Measurements from ENCODE around the gene ACTBL2. TPM values are rescaled to one million over a fixed set of nuclear protein-coding genes. Genes with fewer than 3 reads are reported as not detected.

The ACTBL2 gene
- total RNA-seq, 1 experiment from 2014 or later: not detected

- TF ChIP-seq ZNF281 (CRISPR knock-in tag; IDR thresholded peaks at IDR 0.05): no peak
- no peak for TF ChIP-seq CREB1 (CRISPR knock-in tag; IDR thresholded peaks at IDR 0.05)
- no peak for TF ChIP-seq ELF4 (CRISPR knock-in tag; IDR thresholded peaks at IDR 0.05; ENCODE audit: low read depth)
- no peak for TF ChIP-seq NR2C2 (CRISPR knock-in tag; IDR thresholded peaks at IDR 0.05)
- no peak for TF ChIP-seq IRF2 (CRISPR knock-in tag; IDR thresholded peaks at IDR 0.05; ENCODE audit: borderline replicate concordance, low read depth)
- TF ChIP-seq ZNF423 (CRISPR knock-in tag; IDR thresholded peaks at IDR 0.05): no peak
- TF ChIP-seq NR1H2 (CRISPR knock-in tag; IDR thresholded peaks at IDR 0.05): no peak
- TF ChIP-seq PRRX2 (CRISPR knock-in tag; IDR thresholded peaks at IDR 0.05): no peak
- no peak for TF ChIP-seq E2F1 (CRISPR knock-in tag; IDR thresholded peaks at IDR 0.05)
- no peak for TF ChIP-seq ZNF121 (CRISPR knock-in tag; IDR thresholded peaks at IDR 0.05)
- no peak for TF ChIP-seq SP1 (CRISPR knock-in tag; conservative IDR thresholded peaks at IDR 0.05)
- TF ChIP-seq PRDM15 (CRISPR knock-in tag; IDR thresholded peaks at IDR 0.05): no peak
- TF ChIP-seq FOXP1 (CRISPR knock-in tag; IDR thresholded peaks at IDR 0.05; ENCODE audit: borderline replicate concordance): no peak
Observed at GRCh38 chr5:57456531-57457135, 26.0 kb downstream of the ACTBL2 start (continued).

- ATAC-seq (no peak), DNase-seq (ENCODE audit: low spot score) (no peak)
- TF ChIP-seq TP53 (CRISPR knock-in tag; IDR thresholded peaks at IDR 0.05) (no peak), TCF7 (CRISPR knock-in tag; IDR thresholded peaks at IDR 0.05; ENCODE audit: low read depth) (no peak), ZNF416 (CRISPR knock-in tag; IDR thresholded peaks at IDR 0.05) (no peak), IRF1 (CRISPR knock-in tag; IDR thresholded peaks at IDR 0.05) (no peak), JAZF1 (CRISPR knock-in tag; IDR thresholded peaks at IDR 0.05) (no peak), IRF2 (CRISPR knock-in tag; IDR thresholded peaks at IDR 0.05; ENCODE audit: borderline replicate concordance, low read depth) (no peak)
- H3K9me3 Mint-ChIP-seq: no peaks in the 10 kb centered on the region
- no peaks in the 10 kb centered on the region for H3K36me3 Mint-ChIP-seq
- H3K27ac Mint-ChIP-seq: no peak overlapping the region
- H3K27me3 Mint-ChIP-seq (ENCODE audit: low read depth): no peaks in the 10 kb centered on the region
- POLR2A ChIA-PET: no interaction called here
- CTCF ChIA-PET: no interaction called here
- H3K4me3 Mint-ChIP-seq: no peak overlapping the region
- 0 out of 2 replicates have a peak, but pooled peaks cover 1% of the 10 kb centered on the region for H3K4me1 Mint-ChIP-seq
Observed at GRCh38 chr5:57455511-57456455, 26.8 kb downstream of the ACTBL2 start.

All from WTC11 (cell line).